VCaP (cell line): ENCODE results near the gene SKOR1.

Source experiments
- H3K27ac ChIP-seq: fragments of 450-650 bp; 2 replicates; pipeline ENCODE4 v1.5.1; 2017
- CTCF ChIP-seq: fragments of 450-650 bp; conservative IDR thresholded peaks from 2 replicates; pipeline ENCODE4 v1.5.1; 2017; ENCODE audit warnings: mild to moderate bottlenecking, moderate library complexity

SKOR1 gene

DNA sequence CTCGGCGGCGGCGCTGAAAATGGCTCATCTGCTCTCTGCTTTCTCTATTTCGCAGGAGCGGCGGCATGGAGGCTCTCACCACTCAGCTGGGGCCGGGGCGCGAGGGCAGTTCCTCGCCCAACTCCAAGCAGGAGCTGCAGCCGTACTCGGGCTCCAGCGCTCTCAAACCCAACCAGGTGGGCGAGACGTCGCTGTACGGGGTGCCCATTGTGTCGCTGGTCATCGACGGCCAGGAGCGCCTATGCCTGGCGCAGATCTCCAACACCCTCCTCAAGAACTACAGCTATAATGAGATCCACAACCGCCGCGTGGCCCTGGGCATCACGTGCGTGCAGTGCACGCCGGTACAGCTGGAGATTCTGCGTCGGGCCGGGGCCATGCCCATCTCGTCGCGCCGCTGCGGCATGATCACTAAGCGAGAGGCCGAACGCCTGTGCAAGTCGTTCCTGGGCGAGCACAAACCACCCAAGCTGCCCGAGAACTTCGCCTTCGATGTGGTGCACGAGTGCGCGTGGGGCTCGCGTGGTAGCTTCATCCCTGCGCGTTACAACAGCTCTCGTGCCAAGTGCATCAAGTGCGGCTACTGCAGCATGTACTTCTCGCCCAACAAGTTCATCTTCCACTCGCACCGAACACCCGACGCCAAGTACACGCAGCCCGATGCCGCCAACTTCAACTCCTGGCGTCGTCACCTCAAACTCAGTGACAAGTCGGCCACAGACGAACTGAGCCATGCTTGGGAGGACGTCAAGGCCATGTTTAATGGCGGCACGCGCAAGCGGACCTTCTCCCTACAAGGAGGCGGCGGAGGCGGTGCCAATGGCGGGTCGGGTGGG is 790 bp downstream of the SKOR1 start:
- H3K27ac ChIP-seq, result no peak overlapping the region
- TF ChIP-seq CTCF, result no peak

GRCh38 chr15:67826717-67827561 is 1.6 kb downstream of the SKOR1 start:
- no peak for TF ChIP-seq CTCF
- no peak overlapping the region for H3K27ac ChIP-seq

DNA sequence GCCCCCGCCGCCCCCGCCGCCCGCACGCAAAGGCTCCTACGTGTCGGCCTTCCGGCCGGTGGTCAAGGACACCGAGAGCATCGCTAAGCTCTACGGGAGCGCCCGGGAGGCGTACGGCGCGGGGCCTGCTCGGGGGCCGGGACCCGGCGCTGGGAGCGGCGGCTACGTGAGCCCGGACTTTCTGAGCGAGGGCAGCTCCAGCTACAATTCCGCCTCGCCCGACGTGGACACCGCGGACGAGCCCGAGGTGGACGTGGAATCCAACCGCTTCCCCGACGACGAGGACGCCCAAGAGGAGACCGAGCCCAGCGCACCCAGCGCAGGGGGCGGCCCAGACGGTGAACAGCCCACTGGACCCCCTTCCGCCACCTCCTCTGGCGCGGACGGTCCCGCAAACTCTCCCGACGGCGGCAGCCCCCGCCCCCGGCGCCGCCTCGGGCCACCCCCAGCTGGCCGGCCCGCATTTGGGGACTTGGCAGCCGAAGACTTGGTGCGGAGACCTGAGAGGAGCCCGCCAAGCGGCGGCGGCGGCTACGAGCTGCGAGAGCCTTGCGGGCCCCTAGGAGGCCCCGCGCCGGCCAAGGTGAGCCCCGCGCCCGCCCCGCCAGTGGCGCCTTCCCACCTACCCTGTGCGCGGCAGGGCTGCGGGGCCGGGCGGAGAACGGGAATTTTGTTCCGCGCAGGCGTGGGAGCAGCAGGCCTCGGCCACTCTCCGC is 2.4 kb downstream of the SKOR1 start:
- TF ChIP-seq CTCF, result no peak
- H3K27ac ChIP-seq, result no peak overlapping the region

DNA sequence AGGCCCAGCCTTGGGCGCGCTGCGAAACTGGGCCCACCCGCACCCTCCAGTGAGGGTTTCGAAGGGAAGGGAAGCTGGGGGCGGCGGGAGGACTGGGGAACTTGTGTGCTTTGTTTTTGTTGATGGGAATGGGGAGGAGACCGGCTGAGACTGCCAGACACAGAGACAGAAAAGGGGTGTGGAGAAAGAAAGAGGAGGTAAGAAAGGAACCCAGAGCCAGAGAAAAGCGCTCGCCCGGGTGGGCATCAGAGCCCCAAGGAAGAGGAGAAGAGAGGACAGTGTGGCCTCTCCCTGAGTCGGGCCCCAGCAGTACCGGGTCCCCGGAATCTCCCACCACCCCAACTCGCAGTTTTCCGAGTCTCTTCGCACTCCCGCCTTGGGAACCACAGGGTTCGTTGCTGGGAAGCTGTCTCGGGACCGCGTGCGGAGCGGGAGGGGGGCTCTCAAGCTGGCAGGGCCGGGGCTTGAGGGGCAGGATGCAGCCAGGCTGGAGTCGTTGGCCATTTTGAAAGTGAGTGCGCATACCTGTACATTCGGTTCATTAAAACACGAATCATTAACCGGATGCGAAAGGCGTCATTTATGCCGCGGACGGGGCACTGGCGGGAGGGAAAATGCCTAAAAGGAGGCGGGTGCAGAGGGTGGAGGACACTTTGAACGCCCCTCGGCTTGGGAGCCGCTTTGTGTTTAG is 3.1 kb downstream of the SKOR1 start:
- H3K27ac ChIP-seq, result no peak overlapping the region
- TF ChIP-seq CTCF, result no peak

GRCh38 chr15:67828969-67829646 is 3.8 kb downstream of the SKOR1 start:
- no peak for TF ChIP-seq CTCF
- no peak overlapping the region for H3K27ac ChIP-seq

GRCh38 chr15:67829647-67830504 is 4.6 kb downstream of the SKOR1 start:
- no peak overlapping the region for H3K27ac ChIP-seq
- no peak for TF ChIP-seq CTCF
